Neural crest cell (in vitro differentiated cells): ENCODE measurements around the gene PRPF38B. TPM values are rescaled to one million over a fixed set of nuclear protein-coding genes. Genes with fewer than 3 reads are reported as not detected.
"Not testable (repeated sequence)": the region's sequence is repeated elsewhere in the genome, so short reads cannot be mapped to it uniquely, and the experiment has no call there.

Source experiments
- DNase-seq: peaks from one replicate; pipeline ENCODE4 v3.0.0; 2021; ENCODE audit warnings: low read depth, mixed read lengths, low spot score
- H3K27ac Mint-ChIP-seq: one replicate; pipeline ENCODE4 v1.8.0; 2021; ENCODE audit warnings: mild to moderate bottlenecking, mixed read lengths; ENCODE audit not compliant: unreplicated experiment
- H3K27me3 Mint-ChIP-seq: 2 replicates; pipeline ENCODE4 v1.8.0; 2021; ENCODE audit warnings: low read depth, mild to moderate bottlenecking, mixed read lengths
- H3K36me3 Mint-ChIP-seq: 2 replicates; pipeline ENCODE4 v1.8.0; 2021; ENCODE audit warnings: low read depth, mild to moderate bottlenecking, mixed read lengths
- H3K4me1 Mint-ChIP-seq: 2 replicates; pipeline ENCODE4 v1.8.0; 2021; ENCODE audit warnings: mixed read lengths
- H3K4me3 Mint-ChIP-seq: one replicate; pipeline ENCODE4 v1.8.0; 2021; ENCODE audit warnings: mild to moderate bottlenecking, mixed read lengths
- H3K9me3 Mint-ChIP-seq: 2 replicates; pipeline ENCODE4 v1.8.0; 2021; ENCODE audit warnings: mixed read lengths
- CTCF ChIP-seq: fragments of 200-600 bp; sonication (generic); conservative IDR thresholded peaks from 2 replicates; pipeline ENCODE4 v1.5.0; 2021; ENCODE audit warnings: antibody characterized with exemption, mild to moderate bottlenecking
- total RNA-seq: library from RNA; stranded (reverse); gene quantifications from 2 replicates; pipeline ENCODE4 v1.2.1, GENCODE V29; 2021

PRPF38B gene
- total RNA-seq, 1 donor from 2014 or later = 55.2 TPM

- Mint-ChIP-seq H3K36me3 (peaks cover 23% of the 10 kb centered on the region), H3K9me3 (no peaks in the 10 kb centered on the region), H3K27me3 (no peaks in the 10 kb centered on the region), H3K4me1 (peaks cover 7% of the 10 kb centered on the region), H3K4me3 (no peak overlapping the region), H3K27ac (peak overlapping the region; percentile 32)
- no peak for DNase-seq
- TF ChIP-seq CTCF = no peak
Observed at GRCh38 chr1:108699375-108700332, 7.5 kb downstream of the PRPF38B start.

GRCh38 chr1:108701176-108701849, 9.2 kb downstream of the PRPF38B start:
- DNase-seq = no peak
- Mint-ChIP-seq H3K4me1 (no peaks in the 10 kb centered on the region), H3K4me3 (no peak overlapping the region), H3K9me3 (no peaks in the 10 kb centered on the region), H3K27ac (no peak overlapping the region), H3K27me3 (peaks cover 2% of the 10 kb centered on the region), H3K36me3 (peaks cover 21% of the 10 kb centered on the region)
- no peak for TF ChIP-seq CTCF

- not testable (repeated sequence) for H3K27ac Mint-ChIP-seq, H3K4me3 Mint-ChIP-seq
Observed at GRCh38 chr1:108702109-108702508, 10.0 kb downstream of the PRPF38B start.

GRCh38 chr1:108703939-108704338, 11.8 kb downstream of the PRPF38B start:
- Mint-ChIP-seq H3K36me3 (peaks cover 14% of the 10 kb centered on the region), H3K4me1 (no peaks in the 10 kb centered on the region), H3K4me3 (no peak overlapping the region), H3K27ac (no peak overlapping the region), H3K27me3 (peaks cover 4% of the 10 kb centered on the region), H3K9me3 (no peaks in the 10 kb centered on the region)
- TF ChIP-seq CTCF = no peak
- no peak for DNase-seq

More at GRCh38 chr1:108702109-108702508, 10.0 kb downstream of the PRPF38B start:
- not testable (repeated sequence) for DNase-seq, H3K27me3 Mint-ChIP-seq, H3K4me1 Mint-ChIP-seq, H3K9me3 Mint-ChIP-seq
- H3K36me3 Mint-ChIP-seq = peaks cover 21% of the 10 kb centered on the region

GRCh38 chr1:108704496-108704895, 12.4 kb downstream of the PRPF38B start:
- peaks cover 4% of the 10 kb centered on the region for H3K27me3 Mint-ChIP-seq
- no peak overlapping the region for H3K4me3 Mint-ChIP-seq
- H3K9me3 Mint-ChIP-seq = no peaks in the 10 kb centered on the region
- peaks cover 9% of the 10 kb centered on the region for H3K36me3 Mint-ChIP-seq
- no peak for TF ChIP-seq CTCF
- no peak for DNase-seq
- H3K27ac Mint-ChIP-seq = no peak overlapping the region
- no peaks in the 10 kb centered on the region for H3K4me1 Mint-ChIP-seq

GRCh38 chr1:108706643-108707042, 14.5 kb downstream of the PRPF38B start:
- TF ChIP-seq CTCF = no peak
- no peaks in the 10 kb centered on the region for H3K9me3 Mint-ChIP-seq
- no peaks in the 10 kb centered on the region for H3K4me1 Mint-ChIP-seq
- no peak for DNase-seq
- no peak overlapping the region for H3K4me3 Mint-ChIP-seq
- peaks cover 4% of the 10 kb centered on the region for H3K27me3 Mint-ChIP-seq
- H3K36me3 Mint-ChIP-seq = no peaks in the 10 kb centered on the region
- no peak overlapping the region for H3K27ac Mint-ChIP-seq
